ENCODE results near the gene PLPP1.

Gene PLPP1

GRCh38 chr5:55534436-55535198 lies at the start of gene PLPP1:
PLPP1 (minus strand) TSS chr5:55534964; CDS start chr5:55534629, 335 bp downstream.
- peak; percentile 74 for DNase-seq

GRCh38 chr5:55583578-55583977 lies 48.8 kb upstream of the PLPP1 start:
- DNase-seq = no peak

GRCh38 chr5:55582256-55582655 lies 47.5 kb upstream of the PLPP1 start:
- no peak for DNase-seq

DNA sequence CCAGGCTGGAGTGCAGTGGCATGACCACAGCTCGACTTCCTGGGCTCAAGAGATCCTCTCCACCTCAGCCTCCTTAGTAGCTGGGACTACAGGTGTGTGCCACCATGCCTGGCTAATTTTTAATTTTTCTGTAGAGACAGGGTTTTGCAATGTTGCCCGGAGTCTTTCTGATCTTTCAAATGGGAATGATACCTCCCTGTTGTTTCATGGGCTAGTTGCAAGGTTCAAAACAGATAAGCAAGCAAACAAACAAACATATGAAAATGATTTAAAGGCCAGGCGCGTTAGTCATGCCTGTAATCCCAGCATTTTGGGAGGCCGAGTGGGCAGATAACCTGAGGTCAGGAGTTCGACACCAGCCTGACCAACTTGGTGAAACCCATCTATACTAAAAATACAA lies 45.3 kb upstream of the PLPP1 start:
- no peak for DNase-seq

- DNase-seq = no peak
Observed at GRCh38 chr5:55578771-55579170, 44.0 kb upstream of the PLPP1 start.

- DNase-seq = no peak
Observed at GRCh38 chr5:55577353-55578060, 42.7 kb upstream of the PLPP1 start.

DNA sequence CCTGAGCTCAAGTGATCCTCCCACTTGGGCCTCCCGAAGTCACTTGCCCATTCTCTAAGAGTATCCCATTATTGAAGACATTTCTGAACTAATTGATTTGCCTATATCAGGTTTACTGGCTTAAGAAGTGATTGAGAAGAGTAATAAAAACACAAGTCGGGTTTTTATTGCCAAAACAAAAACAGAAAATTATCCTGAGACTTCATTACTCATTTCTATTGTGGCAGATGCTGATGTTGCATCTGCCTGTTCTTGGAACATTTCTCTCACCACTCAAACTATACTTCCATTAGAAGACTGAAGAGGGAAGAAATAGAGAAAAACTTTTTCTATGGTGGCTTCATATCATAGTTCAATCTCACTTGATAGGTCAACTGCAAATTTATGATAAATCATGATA lies 41.9 kb upstream of the PLPP1 start:
- DNase-seq = no peak

DNA sequence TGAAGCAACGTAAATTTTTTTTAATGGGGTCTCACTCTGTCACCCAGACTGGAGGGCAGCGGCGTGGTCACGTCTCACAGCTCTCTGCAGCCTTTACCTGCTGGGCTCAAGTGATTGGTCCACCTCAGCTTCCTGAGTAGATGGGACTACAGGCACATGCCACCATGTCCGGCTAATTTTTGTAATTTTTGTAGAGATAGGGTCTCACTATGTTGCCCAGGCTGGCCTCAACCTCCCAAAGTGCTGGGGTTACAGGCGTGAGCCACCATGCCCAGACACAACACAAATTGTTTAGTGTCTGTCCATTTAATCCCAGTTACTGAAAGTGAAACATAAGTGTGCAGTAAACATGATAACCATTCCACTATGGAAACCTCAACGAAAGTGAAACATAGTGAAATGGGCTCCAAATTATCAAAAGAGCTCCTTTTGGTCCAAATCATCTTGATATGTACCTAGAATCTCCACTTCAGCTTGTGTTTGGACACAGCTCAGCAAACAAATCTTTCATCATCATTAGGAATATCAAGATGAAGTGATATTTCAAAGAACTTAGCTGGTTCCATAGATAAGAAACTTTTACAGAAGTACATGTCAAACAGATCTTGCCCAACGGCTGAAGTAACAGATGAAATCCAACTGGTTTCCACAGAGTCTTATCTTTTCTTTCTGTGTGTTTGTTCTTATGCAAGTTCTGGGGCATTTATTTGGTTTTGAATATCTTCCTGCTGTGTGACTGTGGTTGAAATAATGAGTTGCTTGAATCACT lies 41.2 kb upstream of the PLPP1 start:
- DNase-seq = no peak

- no peak for DNase-seq
Observed at GRCh38 chr5:55572600-55572999, 37.8 kb upstream of the PLPP1 start.

GRCh38 chr5:55572020-55572419 lies 37.3 kb upstream of the PLPP1 start:
- no peak for DNase-seq

- no peak for DNase-seq
Observed at GRCh38 chr5:55570570-55570969, 35.8 kb upstream of the PLPP1 start.

DNA sequence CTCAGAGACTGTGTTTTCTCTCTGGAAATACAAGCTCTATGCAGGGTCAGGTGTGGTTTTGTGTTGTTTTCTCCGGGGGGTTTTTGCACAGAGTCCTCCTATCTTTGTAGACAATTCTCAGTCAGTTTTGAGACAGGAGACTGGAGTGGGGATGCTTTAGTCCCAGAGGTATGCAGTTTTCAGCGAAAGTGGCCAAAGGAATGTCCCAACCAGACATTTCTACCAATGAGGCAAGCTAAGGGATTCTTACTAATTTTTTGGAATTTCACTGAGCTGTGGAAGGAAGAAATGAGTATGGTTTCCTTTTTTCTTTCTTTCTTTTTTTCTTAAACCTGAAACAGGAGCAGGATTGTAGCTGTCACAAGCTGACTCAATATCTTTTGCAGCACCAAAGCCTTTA lies 35.3 kb upstream of the PLPP1 start:
- DNase-seq = no peak

- no peak for DNase-seq
Observed at GRCh38 chr5:55569513-55569865, 34.7 kb upstream of the PLPP1 start.

- no peak for DNase-seq
Observed at GRCh38 chr5:55568654-55569512, 34.1 kb upstream of the PLPP1 start.

GRCh38 chr5:55564721-55565120 lies 30.0 kb upstream of the PLPP1 start:
- DNase-seq = no peak

DNA sequence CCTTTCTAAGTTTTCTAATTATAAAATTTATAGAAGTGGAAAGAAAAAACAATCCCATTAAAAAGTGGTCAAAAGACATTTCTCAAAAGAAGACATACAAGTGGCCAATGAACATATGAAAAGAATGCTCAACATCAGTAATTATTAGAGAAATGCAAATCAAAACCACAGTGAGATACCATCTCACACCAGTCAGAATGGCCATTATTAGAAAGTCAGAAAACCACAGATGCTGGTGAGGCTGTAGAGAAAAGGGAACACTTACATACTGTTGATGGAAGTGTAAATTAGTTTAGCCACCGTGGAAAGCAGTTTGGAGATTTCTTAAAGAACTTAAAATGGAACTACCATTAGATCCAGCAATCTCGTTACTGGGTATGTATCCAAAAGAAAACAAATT lies 23.7 kb upstream of the PLPP1 start:
- no peak for DNase-seq

- no peak for DNase-seq
Observed at GRCh38 chr5:55557123-55557522, 22.4 kb upstream of the PLPP1 start.

DNA sequence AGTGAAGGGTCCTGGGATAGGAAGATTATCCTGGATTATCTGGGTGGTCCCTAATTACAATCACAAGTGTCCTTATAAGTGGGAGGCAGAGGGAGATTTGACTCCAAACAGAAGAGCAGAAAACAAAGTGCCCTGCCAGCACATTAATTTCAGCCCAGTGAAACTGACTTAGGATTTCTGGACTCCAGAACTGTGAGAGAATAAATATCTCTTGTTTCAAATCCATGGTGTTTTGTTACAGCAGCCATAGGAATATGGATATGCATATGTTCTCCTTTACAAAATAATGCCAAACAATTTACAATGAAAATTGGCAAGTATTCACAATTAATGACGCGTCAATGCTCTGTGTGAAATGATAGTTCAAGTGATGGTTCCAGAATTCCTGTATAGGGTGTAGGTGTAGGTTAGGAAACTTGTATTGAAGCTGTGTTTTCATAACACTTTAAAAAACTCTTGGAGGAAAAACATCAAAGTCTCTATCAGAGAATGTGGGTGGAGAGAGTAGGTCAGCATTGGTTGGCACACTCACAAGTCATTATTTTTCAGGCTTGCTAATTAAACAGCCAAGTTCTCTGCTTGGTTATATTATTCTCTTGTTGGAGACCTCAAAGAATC lies 19.9 kb upstream of the PLPP1 start:
- DNase-seq = no peak

GRCh38 chr5:55551904-55552303 lies 17.1 kb upstream of the PLPP1 start:
- no peak for DNase-seq

- DNase-seq = no peak
Observed at GRCh38 chr5:55551358-55551757, 16.6 kb upstream of the PLPP1 start.

- no peak for DNase-seq
Observed at GRCh38 chr5:55547781-55548180, 13.0 kb upstream of the PLPP1 start.

GRCh38 chr5:55546947-55547346 lies 12.2 kb upstream of the PLPP1 start:
- DNase-seq = no peak

Data from NCI-H1092 treated with DMSO at 0.1 percent for 48 hours (cell line).